Motor neuron (in vitro differentiated cells): Measurements from ENCODE around the gene MIPEP. TPM values are rescaled to one million over a fixed set of nuclear protein-coding genes. Genes with fewer than 3 reads are reported as not detected.
A peak's percentile ranks its signal among the peaks of the same experiment; 100 is the strongest.

ENCODE experiments used
- ATAC-seq, 8 experiments: fragments of 200-7000 bp; cut with Tn5 transposase; replicated peaks in 6 of 8; 2 replicates each; pipeline ENCODE4 v1.8.0; 2021; ENCODE audit warnings: mild to moderate bottlenecking in 8 of 8, moderate library complexity in 8 of 8
- H3K27ac ChIP-seq, 2 donors: fragments of 250-450 bp; sonication (Bioruptor Pico); 2 replicates each; pipeline ENCODE4 v1.9.0; 2021; ENCODE audit warnings: antibody characterized with exemption in 2 of 2, mild to moderate bottlenecking in 2 of 2, moderate library complexity in 1 of 2
- H3K4me1 ChIP-seq, 2 donors: fragments of 250-450 bp; sonication (Bioruptor Pico); replicated peaks in 1 of 2; 2 replicates each; pipeline ENCODE4 v1.6.1; 2021; ENCODE audit warnings: antibody characterized with exemption in 2 of 2, mild to moderate bottlenecking in 2 of 2, moderate library complexity in 1 of 2
- H3K4me3 ChIP-seq, 5 donors: fragments of 250-450 bp; sonication (Bioruptor Pico); 2 replicates each; pipeline ENCODE4 v1.9.0; 2021; ENCODE audit warnings: antibody characterized with exemption in 5 of 5, mild to moderate bottlenecking in 5 of 5, moderate library complexity in 4 of 5
- WGBS, 10 experiments: fragments of 450-650 bp; shearing (Covaris generic); methylation state at CpG; one replicate each; pipeline ENCODE4 v1.0.0; 2022; 5-methylcytosine and 5-hydroxymethylcytosine counted together
- in situ Hi-C, 9 experiments: fragments of 400-800 bp; cut with MboI; loops; one replicate each; pipeline ENCODE4 v1.15.0; 2021; ENCODE audit warnings: low sequenced_read_pairs in 9 of 9, low pct_unique_long_range_greater_than_20kb in 2 of 9; ENCODE audit not compliant: unreplicated experiment in 9 of 9
- total RNA-seq, 8 experiments: library from RNA; unstranded; fragments of 300-600 nt; gene quantifications; 2 replicates each; pipeline versions ENCODE4 v1.2.3 to v1.2.4, GENCODE V29; 2022

Gene MIPEP
- total RNA-seq, 8 experiments from 2014 or later = 5.9 to 26.5 (median 14.8) TPM

- H3K4me3 ChIP-seq = no peak overlapping the region
- peaks cover 0 to 11% of the 10 kb centered on the region in 2 donors for H3K4me1 ChIP-seq
- in situ Hi-C loops = no loop called here
- no peak for ATAC-seq
- 50 to 100% (median 77%) methylated on average over 1 to 2 of the region's 2 CpGs; no CpG with 5 or more reads in 4 of the 10 experiments for WGBS, 10 experiments
- H3K27ac ChIP-seq = no peak overlapping the region
Observed at GRCh38 chr13:23699271-23699670, 189.9 kb downstream of the MIPEP start.

- Histone ChIP-seq H3K4me1 (peaks cover 0 to 7% of the 10 kb centered on the region in 2 donors), H3K4me3 (no peak overlapping the region), H3K27ac (no peak overlapping the region)
- ATAC-seq = no peak
- whole genome bisulfite sequencing, 10 experiments = 80 to 100% (median 100%) methylated on average over 1 of the region's 1 CpG; no CpG with 5 or more reads in 1 of the 10 experiments
- in situ Hi-C loops = no loop called here
Observed at GRCh38 chr13:23697772-23698313, 191.4 kb downstream of the MIPEP start.

GRCh38 chr13:23696610-23697009, 192.6 kb downstream of the MIPEP start:
- Histone ChIP-seq H3K4me1 (peaks cover 0 to 3% of the 10 kb centered on the region in 2 donors), H3K4me3 (no peak overlapping the region), H3K27ac (no peak overlapping the region)
- ATAC-seq = peak in 2 of 8 experiments; percentile 18 to 19
- WGBS, 10 experiments = 20 to 86% (median 53%) methylated on average over 1 to 5 of the region's 5 CpGs; no CpG with 5 or more reads in 5 of the 10 experiments
- in situ Hi-C loops = no loop called here

- Histone ChIP-seq H3K4me3 (no peak overlapping the region), H3K27ac (no peak overlapping the region), H3K4me1 (peaks cover 0 to 3% of the 10 kb centered on the region in 2 donors)
- 10 to 97% (median 90%) methylated on average over 4 to 17 of the region's 46 CpGs; no CpG with 5 or more reads in 3 of the 10 experiments for WGBS, 10 experiments
- ATAC-seq = peak in 1 of 8 experiments; percentile 72
- in situ Hi-C loops = no loop called here
Observed at GRCh38 chr13:23695711-23696464, 193.3 kb downstream of the MIPEP start.

- 93 to 100% (median 100%) methylated on average over 1 to 8 of the region's 28 CpGs; no CpG with 5 or more reads in 5 of the 10 experiments for WGBS, 10 experiments
- no peak for ATAC-seq
- H3K4me3 ChIP-seq = no peak overlapping the region
Observed at GRCh38 chr13:23695196-23695595, 194.0 kb downstream of the MIPEP start.

GRCh38 chr13:23692816-23693215, 196.4 kb downstream of the MIPEP start:
- WGBS, 10 experiments = 20 to 93% (median 76%) methylated on average over 1 to 3 of the region's 3 CpGs; no CpG with 5 or more reads in 2 of the 10 experiments

More at GRCh38 chr13:23695196-23695595, 194.0 kb downstream of the MIPEP start:
- H3K27ac ChIP-seq = no peak overlapping the region
- H3K4me1 ChIP-seq = peaks cover 0 to 3% of the 10 kb centered on the region in 2 donors
- in situ Hi-C loops = no loop called here

GRCh38 chr13:23690668-23691067, 198.5 kb downstream of the MIPEP start:
- Histone ChIP-seq H3K27ac (peak overlapping the region in 1 of 2 donors; percentile 44), H3K4me1 (no peaks in the 10 kb centered on the region), H3K4me3 (no peak overlapping the region)
- in situ Hi-C loops = no loop called here
- peak in 6 of 8 experiments; percentile 43 to 93 (median 77) for ATAC-seq
- WGBS, 10 experiments = 52 to 100% (median 100%) methylated on average over 1 to 2 of the region's 3 CpGs; no CpG with 5 or more reads in 5 of the 10 experiments

More at GRCh38 chr13:23692816-23693215, 196.4 kb downstream of the MIPEP start:
- H3K4me1 ChIP-seq = peaks cover 0 to 3% of the 10 kb centered on the region in 2 donors
- H3K27ac ChIP-seq = no peak overlapping the region
- ATAC-seq = no peak
- H3K4me3 ChIP-seq = no peak overlapping the region
- in situ Hi-C loops = no loop called here

- WGBS, 10 experiments = 67 to 83% (median 79%) methylated on average over 1 to 3 of the region's 3 CpGs; no CpG with 5 or more reads in 3 of the 10 experiments
Observed at GRCh38 chr13:23688336-23688735, 200.9 kb downstream of the MIPEP start.

GRCh38 chr13:23687614-23688013, 201.6 kb downstream of the MIPEP start:
- no peak for ATAC-seq
- WGBS, 10 experiments = 62 to 100% (median 87%) methylated on average over 1 to 5 of the region's 5 CpGs
- Histone ChIP-seq H3K4me1 (no peaks in the 10 kb centered on the region), H3K4me3 (no peak overlapping the region), H3K27ac (no peak overlapping the region)
- in situ Hi-C loops = no loop called here

More at GRCh38 chr13:23688336-23688735, 200.9 kb downstream of the MIPEP start:
- Histone ChIP-seq H3K4me3 (no peak overlapping the region), H3K4me1 (no peaks in the 10 kb centered on the region), H3K27ac (no peak overlapping the region)
- in situ Hi-C loops = no loop called here
- ATAC-seq = no peak

GRCh38 chr13:23686948-23687347, 202.3 kb downstream of the MIPEP start:
- no peaks in the 10 kb centered on the region for H3K4me1 ChIP-seq
- no peak overlapping the region for H3K27ac ChIP-seq
- WGBS, 10 experiments = 74 to 100% (median 97%) methylated on average over 1 to 3 of the region's 3 CpGs; no CpG with 5 or more reads in 2 of the 10 experiments
- ATAC-seq = no peak
- H3K4me3 ChIP-seq = no peak overlapping the region
- in situ Hi-C loops = no loop called here

GRCh38 chr13:23685416-23685815, 203.8 kb downstream of the MIPEP start:
- H3K27ac ChIP-seq = no peak overlapping the region
- WGBS, 10 experiments = 67 to 100% (median 83%) methylated on average over 1 of the region's 1 CpG; no CpG with 5 or more reads in 3 of the 10 experiments
- ATAC-seq = no peak
- no peak overlapping the region for H3K4me3 ChIP-seq
- in situ Hi-C loops = no loop called here
- no peaks in the 10 kb centered on the region for H3K4me1 ChIP-seq

- Histone ChIP-seq H3K4me3 (no peak overlapping the region), H3K27ac (no peak overlapping the region), H3K4me1 (no peaks in the 10 kb centered on the region)
- in situ Hi-C loops = no loop called here
- WGBS, 10 experiments = 66 to 100% (median 88%) methylated on average over 1 to 2 of the region's 2 CpGs
- no peak for ATAC-seq
Observed at GRCh38 chr13:23684647-23685046, 204.6 kb downstream of the MIPEP start.

- no peak for ATAC-seq
- H3K4me1 ChIP-seq = no peaks in the 10 kb centered on the region
- in situ Hi-C loops = no loop called here
- 0 to 100% (median 77%) methylated on average over 1 to 4 of the region's 4 CpGs; no CpG with 5 or more reads in 4 of the 10 experiments for WGBS, 10 experiments
- no peak overlapping the region for H3K27ac ChIP-seq
- no peak overlapping the region for H3K4me3 ChIP-seq
Observed at GRCh38 chr13:23683084-23683483, 206.1 kb downstream of the MIPEP start.
